Skeletal muscle tissue (tissue), 4 donors: ENCODE measurements around the gene HMGXB3. TPM values are rescaled to one million over a fixed set of nuclear protein-coding genes. Genes with fewer than 3 reads are reported as not detected.

ENCODE experiments used
- H3K27ac ChIP-seq: one replicate; pipeline ENCODE4 v1.7.0; 2013; ENCODE audit warnings: mild to moderate bottlenecking, low read depth, low read length, inconsistent platforms
- H3K27me3 ChIP-seq, 3 donors: one replicate each; pipeline ENCODE4 v1.7.0; 2013; ENCODE audit warnings: low read length in 3 of 3; ENCODE audit not compliant: control insufficient read depth in 3 of 3, insufficient read depth in 3 of 3
- H3K36me3 ChIP-seq, 3 donors: one replicate each; pipeline ENCODE4 v1.7.0; 2013; ENCODE audit warnings: low read length in 3 of 3; ENCODE audit not compliant: control insufficient read depth in 3 of 3, insufficient read depth in 3 of 3
- H3K4me1 ChIP-seq, 3 donors: one replicate each; pipeline ENCODE4 v1.7.0; 2013; ENCODE audit warnings: low read length in 3 of 3, mild to moderate bottlenecking in 3 of 3; ENCODE audit not compliant: control insufficient read depth in 3 of 3, insufficient read depth in 3 of 3
- H3K4me3 ChIP-seq, 3 donors: one replicate each; pipeline ENCODE4 v1.7.0; 2013; ENCODE audit warnings: low read length in 3 of 3
- H3K9ac ChIP-seq, 3 donors: one replicate each; pipeline ENCODE4 v1.7.0; 2013; ENCODE audit warnings: low read length in 3 of 3, mild to moderate bottlenecking in 3 of 3, moderate library complexity in 2 of 3, low read depth in 1 of 3
- H3K9me3 ChIP-seq, 3 donors: one replicate each; pipeline ENCODE4 v1.7.0; 2013; ENCODE audit warnings: low read length in 3 of 3; ENCODE audit not compliant: control insufficient read depth in 3 of 3
- total RNA-seq: library from RNA; depleted of rRNA; stranded (reverse); fragments of >200 nt; gene quantifications from one replicate; pipeline ENCODE4 v1.2.3, GENCODE V29; 2014
- donor health status: Osteomylitis.

Gene HMGXB3
- total RNA-seq, 1 donor from 2014 or later = 14.1 TPM

GRCh38 chr5:150064681-150065220 is 64.2 kb downstream of the HMGXB3 start:
- peaks cover 4 to 35% (median 5%) of the 10 kb centered on the region in 3 donors for H3K4me1 ChIP-seq
- H3K9ac ChIP-seq = no peak overlapping the region
- H3K27me3 ChIP-seq = peaks cover 0 to 3% (median 0%) of the 10 kb centered on the region in 3 donors
- no peak overlapping the region for H3K4me3 ChIP-seq
- no peak overlapping the region for H3K27ac ChIP-seq
- no peaks in the 10 kb centered on the region for H3K9me3 ChIP-seq
- H3K36me3 ChIP-seq = peaks cover 0 to 3% (median 0%) of the 10 kb centered on the region in 3 donors

DNA sequence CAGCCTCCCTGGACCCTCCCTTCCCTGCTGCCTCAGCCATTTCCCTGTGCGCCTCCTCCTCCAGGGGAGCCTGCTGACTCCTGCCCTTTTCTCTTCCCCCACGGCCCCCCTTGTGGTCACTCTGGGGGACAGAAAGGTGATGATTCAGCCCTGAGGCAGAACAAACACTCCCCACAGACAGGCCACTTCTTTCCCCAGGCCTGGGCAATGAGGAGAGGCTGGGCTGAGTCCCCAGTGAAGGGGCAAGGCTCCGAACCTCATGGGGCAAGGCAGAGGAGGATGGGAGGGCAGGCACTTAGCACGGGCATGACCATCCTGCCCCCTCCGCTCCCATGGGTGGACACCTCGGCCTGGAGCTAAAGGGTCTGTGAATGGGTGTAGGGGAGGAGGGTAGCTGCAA is 64.8 kb downstream of the HMGXB3 start:
- H3K4me3 ChIP-seq = no peak overlapping the region
- H3K9ac ChIP-seq = no peak overlapping the region
- no peak overlapping the region for H3K27ac ChIP-seq
- H3K27me3 ChIP-seq = peaks cover 0 to 3% (median 0%) of the 10 kb centered on the region in 3 donors
- peaks cover 0 to 3% (median 0%) of the 10 kb centered on the region in 3 donors for H3K36me3 ChIP-seq
- H3K9me3 ChIP-seq = no peaks in the 10 kb centered on the region
- H3K4me1 ChIP-seq = peaks cover 4 to 35% (median 5%) of the 10 kb centered on the region in 3 donors

DNA sequence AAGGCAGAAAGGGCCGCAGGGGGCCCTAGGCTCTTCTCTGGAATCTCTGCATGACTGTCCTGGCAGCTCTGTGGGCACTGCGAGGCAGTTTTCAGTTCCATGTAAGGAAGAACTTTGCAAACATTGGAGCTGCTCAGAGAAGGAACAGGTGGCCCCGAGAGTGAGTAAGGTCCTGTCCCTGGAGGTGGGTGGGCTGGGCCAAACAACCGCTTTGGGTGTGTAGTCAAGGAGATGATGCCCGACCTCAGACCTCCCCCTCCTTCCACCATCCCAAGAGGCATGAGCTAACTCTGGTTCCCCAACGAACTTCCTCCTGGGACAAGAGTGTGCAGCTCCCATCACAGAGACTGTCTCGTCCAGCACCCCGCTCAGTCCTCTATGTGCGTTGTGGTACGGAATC is 65.3 kb downstream of the HMGXB3 start:
- Histone ChIP-seq H3K9ac (no peak overlapping the region), H3K36me3 (peaks cover 0 to 3% (median 0%) of the 10 kb centered on the region in 3 donors), H3K4me1 (peaks cover 4 to 35% (median 5%) of the 10 kb centered on the region in 3 donors)

GRCh38 chr5:150066436-150066835 is 65.9 kb downstream of the HMGXB3 start:
- Histone ChIP-seq H3K36me3 (peaks cover 0 to 3% (median 0%) of the 10 kb centered on the region in 3 donors), H3K9ac (no peak overlapping the region), H3K27me3 (peaks cover 0 to 3% (median 0%) of the 10 kb centered on the region in 3 donors), H3K4me3 (no peak overlapping the region), H3K27ac (no peak overlapping the region), H3K9me3 (no peaks in the 10 kb centered on the region), H3K4me1 (peaks cover 4 to 35% (median 5%) of the 10 kb centered on the region in 3 donors)

More for the DNA sequence above, 65.3 kb downstream of the HMGXB3 start:
- peaks cover 0 to 3% (median 0%) of the 10 kb centered on the region in 3 donors for H3K27me3 ChIP-seq
- no peak overlapping the region for H3K4me3 ChIP-seq
- H3K9me3 ChIP-seq = no peaks in the 10 kb centered on the region
- no peak overlapping the region for H3K27ac ChIP-seq

DNA sequence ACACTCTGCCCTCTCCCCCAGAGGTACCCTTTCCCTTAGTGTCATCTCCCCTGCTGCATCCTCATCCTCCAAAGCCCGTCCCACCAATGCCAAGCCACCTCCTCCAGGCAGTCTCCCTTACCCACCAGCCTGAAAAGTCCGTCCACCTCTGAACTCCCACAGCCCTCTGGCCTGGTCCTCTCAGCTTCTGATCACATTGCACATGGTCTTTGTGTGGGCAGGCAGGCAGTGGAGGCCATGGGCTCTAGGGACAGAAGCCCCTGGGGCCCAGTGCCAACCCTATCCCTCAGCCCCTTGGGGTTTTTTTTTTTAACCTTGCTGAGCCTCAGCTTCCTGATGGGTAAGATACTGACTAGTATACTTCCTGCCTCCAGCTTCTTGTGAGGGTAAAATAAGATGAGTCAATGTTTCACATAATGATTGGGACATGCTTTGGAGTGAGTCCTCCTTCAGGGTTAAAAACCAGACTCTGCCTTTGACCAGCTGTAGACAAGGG is 66.4 kb downstream of the HMGXB3 start:
- Histone ChIP-seq H3K9ac (no peak overlapping the region), H3K36me3 (peaks cover 0 to 3% (median 0%) of the 10 kb centered on the region in 3 donors), H3K27me3 (peaks cover 0 to 3% (median 0%) of the 10 kb centered on the region in 3 donors), H3K4me3 (no peak overlapping the region), H3K27ac (no peak overlapping the region), H3K4me1 (peaks cover 4 to 35% (median 5%) of the 10 kb centered on the region in 3 donors), H3K9me3 (no peaks in the 10 kb centered on the region)

GRCh38 chr5:150067405-150067960 is 66.9 kb downstream of the HMGXB3 start:
- Histone ChIP-seq H3K9ac (no peak overlapping the region), H3K4me3 (no peak overlapping the region), H3K27me3 (peaks cover 0 to 3% (median 0%) of the 10 kb centered on the region in 3 donors), H3K9me3 (no peaks in the 10 kb centered on the region), H3K4me1 (peaks cover 4 to 35% (median 5%) of the 10 kb centered on the region in 3 donors), H3K36me3 (peaks cover 0 to 3% (median 0%) of the 10 kb centered on the region in 3 donors), H3K27ac (no peak overlapping the region)

- Histone ChIP-seq H3K36me3 (peaks cover 0 to 3% (median 0%) of the 10 kb centered on the region in 3 donors), H3K27me3 (peaks cover 0 to 3% (median 0%) of the 10 kb centered on the region in 3 donors), H3K9me3 (peaks cover 0 to under 1% (median 0%) of the 10 kb centered on the region in 3 donors), H3K27ac (no peak overlapping the region), H3K4me1 (peaks cover 4 to 35% (median 5%) of the 10 kb centered on the region in 3 donors), H3K9ac (no peak overlapping the region), H3K4me3 (no peak overlapping the region)
Measured at GRCh38 chr5:150068071-150068470, 67.5 kb downstream of the HMGXB3 start.

DNA sequence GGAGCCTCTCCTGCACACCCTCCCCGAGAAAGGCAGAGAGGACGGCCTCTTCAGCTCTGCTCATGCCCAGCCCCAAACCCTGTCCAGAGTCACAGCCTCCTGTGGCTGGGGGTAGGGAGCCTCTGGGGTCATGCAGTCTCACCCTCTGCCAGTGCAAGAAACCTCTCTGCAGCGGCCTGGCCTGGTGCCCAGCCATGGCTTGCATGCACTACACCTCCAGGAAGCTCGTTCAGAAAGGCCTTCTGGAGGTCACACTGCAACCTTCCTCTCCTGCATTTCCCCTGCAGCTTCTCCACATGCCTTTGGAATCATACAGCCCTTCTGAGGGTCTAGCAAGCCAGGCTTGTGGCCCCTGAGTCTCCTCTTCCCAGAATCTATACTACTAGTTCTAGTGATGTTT is 67.9 kb downstream of the HMGXB3 start:
- H3K36me3 ChIP-seq = peaks cover 0 to 3% (median 0%) of the 10 kb centered on the region in 3 donors
- peaks cover 0 to 3% (median 0%) of the 10 kb centered on the region in 3 donors for H3K27me3 ChIP-seq
- no peak overlapping the region for H3K27ac ChIP-seq
- H3K9ac ChIP-seq = no peak overlapping the region
- no peak overlapping the region for H3K4me3 ChIP-seq
- peaks cover 0 to 2% (median 0%) of the 10 kb centered on the region in 3 donors for H3K9me3 ChIP-seq
- peaks cover 4 to 35% (median 5%) of the 10 kb centered on the region in 3 donors for H3K4me1 ChIP-seq

DNA sequence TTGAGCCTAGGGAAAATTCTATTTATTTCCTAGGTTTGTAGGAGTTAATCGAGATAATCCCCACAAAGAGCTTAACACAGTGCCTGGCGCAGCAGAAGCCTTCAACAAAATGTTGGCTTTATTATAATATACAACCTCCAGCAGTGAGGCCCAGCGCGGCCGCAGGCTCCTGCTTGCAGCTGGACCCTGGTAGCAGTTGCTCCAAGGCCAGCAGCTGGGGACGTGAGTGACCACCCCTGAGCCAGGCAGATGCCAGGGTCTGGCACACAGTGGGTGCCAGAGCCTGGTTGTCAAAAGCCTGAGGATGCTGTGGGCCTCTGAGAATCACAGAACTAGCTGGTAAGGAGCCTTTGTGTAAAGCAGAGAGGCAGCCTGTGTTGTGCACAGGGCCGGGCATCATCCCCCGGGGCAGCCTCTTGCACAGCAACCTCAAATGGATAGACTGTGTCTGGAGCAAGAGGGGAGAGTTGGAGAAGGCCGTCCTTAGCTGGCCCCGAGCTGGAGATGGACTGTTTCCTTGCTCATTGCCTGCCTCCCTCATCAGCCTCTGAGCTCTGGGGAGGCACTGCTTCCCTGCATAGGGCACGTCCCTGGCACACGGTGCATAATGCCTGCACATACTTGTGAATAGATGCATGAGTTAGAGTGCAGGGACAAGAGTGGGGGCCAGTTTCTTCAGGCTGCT is 68.6 kb downstream of the HMGXB3 start:
- Histone ChIP-seq H3K4me1 (peaks cover 4 to 35% (median 5%) of the 10 kb centered on the region in 3 donors), H3K9ac (no peak overlapping the region), H3K36me3 (peaks cover 0 to 3% (median 0%) of the 10 kb centered on the region in 3 donors), H3K27ac (no peak overlapping the region), H3K4me3 (no peak overlapping the region), H3K27me3 (peaks cover 0 to 3% (median 0%) of the 10 kb centered on the region in 3 donors), H3K9me3 (peaks cover 0 to 2% (median 0%) of the 10 kb centered on the region in 3 donors)
